GM21515 (cell line): ENCODE measurements around the gene CSNK1G2.
"Not testable (repeated sequence)": the region's sequence is repeated elsewhere in the genome, so short reads cannot be mapped to it uniquely, and the experiment has no call there.

Experiments
- ATAC-seq: cut with Tn5 transposase; IDR thresholded peaks from one replicate; pipeline ENCODE4 v1.9.1; 2021; ENCODE audit not compliant: unreplicated experiment

The CSNK1G2 gene

GRCh38 chr19:1986357-1987162, 45.6 kb downstream of the CSNK1G2 start:
- no peak for ATAC-seq

GRCh38 chr19:1987197-1988187, 46.5 kb downstream of the CSNK1G2 start:
- no peak for ATAC-seq

GRCh38 chr19:1988464-1988863, 47.5 kb downstream of the CSNK1G2 start:
- ATAC-seq: not testable (repeated sequence)

GRCh38 chr19:1989513-1990229, 48.7 kb downstream of the CSNK1G2 start:
- no peak for ATAC-seq

- ATAC-seq: no peak
Measured at GRCh38 chr19:1990230-1991017, 49.5 kb downstream of the CSNK1G2 start.

GRCh38 chr19:1991018-1991913, 50.3 kb downstream of the CSNK1G2 start:
- no peak for ATAC-seq

- no peak for ATAC-seq
Measured at GRCh38 chr19:1992759-1993260, 51.8 kb downstream of the CSNK1G2 start.

GRCh38 chr19:1997353-1998233, 56.6 kb downstream of the CSNK1G2 start:
- ATAC-seq: no peak

GRCh38 chr19:1998712-1999708, 58.0 kb downstream of the CSNK1G2 start:
- no peak for ATAC-seq

- no peak for ATAC-seq
Measured at GRCh38 chr19:1999856-2000515, 59.0 kb downstream of the CSNK1G2 start.

GRCh38 chr19:2003874-2004273, 62.9 kb downstream of the CSNK1G2 start:
- ATAC-seq: no peak

GRCh38 chr19:2010135-2010668, 69.2 kb downstream of the CSNK1G2 start:
- no peak for ATAC-seq

- ATAC-seq: no peak
Measured at GRCh38 chr19:2011169-2011568, 70.2 kb downstream of the CSNK1G2 start.

- no peak for ATAC-seq
Measured at GRCh38 chr19:2012941-2013682, 72.1 kb downstream of the CSNK1G2 start.

GRCh38 chr19:2013683-2013961, 72.7 kb downstream of the CSNK1G2 start:
- no peak for ATAC-seq

- no peak for ATAC-seq
Measured at GRCh38 chr19:2014131-2014571, 73.2 kb downstream of the CSNK1G2 start.
